Fibroblast of the aortic adventitia (primary cell): ENCODE measurements around the gene HMGCS1. TPM values are rescaled to one million over a fixed set of nuclear protein-coding genes. Genes with fewer than 3 reads are reported as not detected.

Experiments used
- DNase-seq: peaks from one replicate; pipeline ENCODE4 v3.0.0-alpha.2; 2010; ENCODE audit warnings: low read depth
- H3K4me3 ChIP-seq: 2 replicates; pipeline ENCODE4 v1.5.1; 2011; ENCODE audit warnings: low read depth, mild to moderate bottlenecking, control low read depth, low read length, moderate library complexity
- CTCF ChIP-seq: IDR thresholded peaks from 2 replicates; pipeline ENCODE4 v1.5.1; 2011; ENCODE audit warnings: mild to moderate bottlenecking, low read length, control low read depth, inconsistent platforms; ENCODE audit not compliant: insufficient read depth
- total RNA-seq: library from RNA; depleted of rRNA; stranded (reverse); fragments of >200 nt; gene quantifications from 2 replicates; pipeline ENCODE4 v1.2.3, GENCODE V29; 2012; ENCODE audit warnings: low replicate concordance

Gene HMGCS1
- total RNA-seq, 1 donor: 37.6 TPM

- TF ChIP-seq CTCF: no peak
- no peak overlapping the region for H3K4me3 ChIP-seq
- no peak for DNase-seq
These were observed 40.5 kb upstream of the HMGCS1 start for GRCh38 chr5:43353668-43354067.

GRCh38 chr5:43352915-43353314 lies 39.7 kb upstream of the HMGCS1 start:
- TF ChIP-seq CTCF: no peak
- no peak overlapping the region for H3K4me3 ChIP-seq
- no peak for DNase-seq

- no peak for TF ChIP-seq CTCF
- DNase-seq: no peak
- no peak overlapping the region for H3K4me3 ChIP-seq
These were observed 38.9 kb upstream of the HMGCS1 start for GRCh38 chr5:43352131-43352530.

GRCh38 chr5:43348861-43349363 lies 35.7 kb upstream of the HMGCS1 start:
- no peak for TF ChIP-seq CTCF
- no peak overlapping the region for H3K4me3 ChIP-seq
- no peak for DNase-seq

GRCh38 chr5:43348207-43348606 lies 35.0 kb upstream of the HMGCS1 start:
- H3K4me3 ChIP-seq: no peak overlapping the region
- no peak for DNase-seq
- no peak for TF ChIP-seq CTCF

- H3K4me3 ChIP-seq: no peak overlapping the region
- TF ChIP-seq CTCF: no peak
- DNase-seq: no peak
These were observed 25.6 kb upstream of the HMGCS1 start for GRCh38 chr5:43338862-43339261.

- no peak for DNase-seq
- no peak for TF ChIP-seq CTCF
- no peak overlapping the region for H3K4me3 ChIP-seq
These were observed 22.9 kb upstream of the HMGCS1 start for GRCh38 chr5:43336159-43336558.
